ENCODE results near the gene OTUD3. TPM values are rescaled to one million over a fixed set of nuclear protein-coding genes. Genes with fewer than 3 reads are reported as not detected.

OTUD3 gene
- total and polyA plus RNA-seq, 9 of the 15 experiments (the other 6 are each of a cell fraction or from before 2014, with no cell fraction given) = 2.0 to 16.6 (median 11.0) TPM

- TF ChIP-seq CBX2 (IDR thresholded peaks at IDR 0.05; ENCODE audit: insufficient read depth, low read length, poor library complexity, severe bottlenecking) (no peak), EZH2 (IDR thresholded peaks at IDR 0.05; ENCODE audit: borderline replicate concordance, low read depth, low read length) (no peak; the same call in 1 of the 2 replicates), ZNF699 (CRISPR knock-in tag; IDR thresholded peaks at IDR 0.05; ENCODE audit: insufficient replicate concordance) (no peak), ARID2 (IDR thresholded peaks at IDR 0.05) (no peak), POLR2G (IDR thresholded peaks at IDR 0.05; ENCODE audit: low read depth, low read length) (no peak), HDAC6 (IDR thresholded peaks at IDR 0.05; ENCODE audit: low read depth, low read length) (no peak), ZNF311 (CRISPR knock-in tag; IDR thresholded peaks at IDR 0.05) (peak; percentile 79; the same call in 1 of the 2 replicates), POLR3A (IDR thresholded peaks at IDR 0.05; ENCODE audit: borderline replicate concordance, extremely low read depth, insufficient read depth, insufficient read length) (no peak), MBD2 (IDR thresholded peaks at IDR 0.05; ENCODE audit: borderline replicate concordance, low read depth) (peak; percentile 63; the same call in 1 of the 2 replicates), EP400 (IDR thresholded peaks at IDR 0.05) (peak; percentile 37; the same call in 1 of the 2 replicates), PREB (CRISPR knock-in tag; IDR thresholded peaks at IDR 0.05) (no peak), ZNF507 (tag; conservative IDR thresholded peaks at IDR 0.05) (no peak), ZNF347 (CRISPR knock-in tag; IDR thresholded peaks at IDR 0.05; ENCODE audit: low read depth) (no peak), ID3 (CRISPR knock-in tag; IDR thresholded peaks at IDR 0.05) (no peak), ID3 (tag; IDR thresholded peaks at IDR 0.05) (no peak), SNAPC5 (CRISPR knock-in tag; IDR thresholded peaks at IDR 0.05) (no peak), PYGO2 (tag; IDR thresholded peaks at IDR 0.05) (peak; percentile 84), POLR2A (conservative IDR thresholded peaks at IDR 0.05) (no peak), SMARCB1 (IDR thresholded peaks at IDR 0.05; ENCODE audit: insufficient read length, low read depth) (no peak), MXI1 (IDR thresholded peaks at IDR 0.05; ENCODE audit: low read depth, low read length) (0 out of 2 replicates have a peak, but pooled peaks have one; percentile 63), ZNF592 (IDR thresholded peaks at IDR 0.05) (no peak), BRCA1 (IDR thresholded peaks at IDR 0.05) (no peak), BRCA1 (CRISPR knock-in tag; IDR thresholded peaks at IDR 0.05) (no peak), ZNF12 (CRISPR knock-in tag; IDR thresholded peaks at IDR 0.05) (no peak), GABPB2 (CRISPR knock-in tag; conservative IDR thresholded peaks at IDR 0.05) (no peak), RBBP5 (IDR thresholded peaks at IDR 0.05; ENCODE audit: borderline replicate concordance, insufficient read depth, low read length, poor library complexity, severe bottlenecking) (no peak)
These were observed 12.3 kb upstream of the OTUD3 start (continued) for GRCh38 chr1:19869929-19870328.
